ENCODE results near the gene CD3G.
"Not testable (repeated sequence)": the region's sequence is repeated elsewhere in the genome, so short reads cannot be mapped to it uniquely, and the experiment has no call there.

The CD3G gene

DNA sequence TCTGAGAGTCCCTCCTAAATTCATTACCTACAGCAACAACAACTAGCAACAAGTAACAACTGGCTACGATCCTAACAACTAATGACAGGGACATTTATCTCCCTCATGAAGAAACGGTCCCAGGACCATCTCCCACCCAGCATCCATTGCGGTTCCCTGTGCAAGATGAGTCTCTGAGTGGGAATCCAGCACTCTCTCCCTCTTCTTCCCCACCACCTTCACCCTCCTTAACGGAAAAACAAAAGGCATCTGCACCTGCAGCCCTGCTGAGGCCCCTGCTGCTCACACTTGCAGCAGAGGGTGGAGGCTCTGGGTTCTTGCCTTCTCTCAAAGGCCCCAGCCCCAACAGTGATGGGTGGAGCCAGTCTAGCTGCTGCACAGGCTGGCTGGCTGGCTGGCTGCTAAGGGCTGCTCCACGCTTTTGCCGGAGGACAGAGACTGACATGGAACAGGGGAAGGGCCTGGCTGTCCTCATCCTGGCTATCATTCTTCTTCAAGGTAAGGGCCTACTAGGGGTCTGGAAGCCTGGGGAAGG, at the start of gene CD3G:
CD3G (plus strand) TSS at position 364 of the 535 bp plus-strand sequence; CDS start at position 444, 80 bp downstream.
- peak; percentile 53 to 64 for DNase-seq (ENCODE audit: low read depth in 2 of 2)

- DNase-seq (ENCODE audit: low read depth in 2 of 2), result no peak
Observed at GRCh38 chr11:118295199-118295598, 48.9 kb upstream of the CD3G start.

- no peak for DNase-seq (ENCODE audit: low read depth in 2 of 2)
Observed at GRCh38 chr11:118295815-118296454, 48.2 kb upstream of the CD3G start.

DNA sequence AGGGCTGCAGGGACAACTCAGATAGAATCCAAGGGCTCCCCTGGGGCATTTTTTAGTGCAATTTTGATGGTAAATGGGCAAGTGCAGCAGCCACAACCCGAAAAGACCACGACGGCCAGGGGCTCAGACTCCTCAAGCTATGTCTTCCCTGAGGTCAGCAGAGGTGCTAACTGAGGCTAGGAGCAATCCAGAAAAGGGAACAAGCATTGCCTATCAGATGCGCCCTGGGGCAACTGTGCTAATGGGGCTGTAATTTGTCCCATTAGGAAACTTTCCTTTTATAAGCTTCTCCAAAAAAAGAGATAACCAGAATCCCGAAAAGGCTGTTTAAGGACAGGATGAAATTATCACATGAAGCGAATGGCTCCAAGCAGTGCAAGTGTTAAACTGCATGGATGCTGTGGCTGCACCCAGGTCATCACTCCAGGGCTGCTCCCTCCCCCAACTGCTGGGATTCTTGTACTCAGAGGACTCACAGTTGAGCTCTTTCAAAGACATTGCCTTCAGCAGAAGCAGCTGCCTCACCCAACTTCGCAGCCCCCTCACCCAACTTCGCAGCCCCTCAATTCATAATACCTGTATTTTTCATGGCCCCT, 42.4 kb upstream of the CD3G start:
- no peak for DNase-seq (ENCODE audit: low read depth in 2 of 2)

GRCh38 chr11:118304227-118304567, 39.9 kb upstream of the CD3G start:
- DNase-seq (ENCODE audit: low read depth in 2 of 2), result no peak

DNA sequence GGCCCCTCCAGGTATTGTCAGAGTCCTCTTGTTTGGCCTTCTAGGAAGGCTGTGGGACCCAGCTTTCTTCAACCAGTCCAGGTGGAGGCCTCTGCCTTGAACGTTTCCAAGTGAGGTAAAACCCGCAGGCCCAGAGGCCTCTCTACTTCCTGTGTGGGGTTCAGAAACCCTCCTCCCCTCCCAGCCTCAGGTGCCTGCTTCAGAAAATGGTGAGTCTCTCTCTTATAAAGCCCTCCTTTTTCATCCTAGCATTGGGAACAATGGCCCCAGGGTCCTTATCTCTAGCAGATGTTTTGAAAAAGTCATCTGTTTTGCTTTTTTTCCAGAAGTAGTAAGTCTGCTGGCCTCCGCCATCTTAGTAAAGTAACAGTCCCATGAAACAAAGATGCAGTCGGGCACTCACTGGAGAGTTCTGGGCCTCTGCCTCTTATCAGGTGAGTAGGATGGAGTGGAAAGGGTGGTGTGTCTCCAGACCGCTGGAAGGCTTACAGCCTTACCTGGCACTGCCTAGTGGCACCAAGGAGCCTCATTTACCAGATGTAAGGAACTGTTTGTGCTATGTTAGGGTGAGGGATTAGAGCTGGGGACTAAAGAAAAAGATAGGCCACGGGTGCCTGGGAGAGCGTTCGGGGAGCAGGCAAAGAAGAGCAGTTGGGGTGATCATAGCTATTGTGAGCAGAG, 39.4 kb upstream of the CD3G start, which contains the start of gene CD3E:
CD3E (plus strand) TSS at position 163 of the 681 bp plus-strand sequence; CDS start at position 386, 223 bp downstream.
- DNase-seq (ENCODE audit: low read depth in 2 of 2), result peak; percentile 47 to 61

GRCh38 chr11:118305726-118306125, 38.4 kb upstream of the CD3G start:
- no peak for DNase-seq (ENCODE audit: low read depth in 2 of 2)

DNA sequence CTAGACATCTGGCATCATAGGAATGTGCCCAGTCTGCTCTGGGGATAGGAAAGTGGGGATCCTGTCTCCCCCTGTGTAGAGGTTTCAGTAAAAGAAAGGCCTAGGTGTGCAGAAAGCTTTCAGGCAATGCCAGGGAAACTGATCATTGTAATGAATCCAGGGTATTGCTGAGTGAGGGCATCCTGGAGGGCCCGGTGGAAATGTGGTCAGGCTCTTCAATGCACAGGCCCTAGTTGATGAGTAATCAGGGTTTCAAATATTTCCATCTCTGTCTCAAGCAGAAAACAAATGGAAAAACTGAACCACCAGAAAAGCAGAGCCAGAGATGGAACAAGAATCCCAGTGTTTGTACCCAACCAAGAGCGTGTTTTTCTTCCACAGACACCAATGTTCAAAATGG, 37.6 kb upstream of the CD3G start:
- DNase-seq (ENCODE audit: low read depth in 2 of 2), result peak in 1 of 2 donors; percentile 44

DNA sequence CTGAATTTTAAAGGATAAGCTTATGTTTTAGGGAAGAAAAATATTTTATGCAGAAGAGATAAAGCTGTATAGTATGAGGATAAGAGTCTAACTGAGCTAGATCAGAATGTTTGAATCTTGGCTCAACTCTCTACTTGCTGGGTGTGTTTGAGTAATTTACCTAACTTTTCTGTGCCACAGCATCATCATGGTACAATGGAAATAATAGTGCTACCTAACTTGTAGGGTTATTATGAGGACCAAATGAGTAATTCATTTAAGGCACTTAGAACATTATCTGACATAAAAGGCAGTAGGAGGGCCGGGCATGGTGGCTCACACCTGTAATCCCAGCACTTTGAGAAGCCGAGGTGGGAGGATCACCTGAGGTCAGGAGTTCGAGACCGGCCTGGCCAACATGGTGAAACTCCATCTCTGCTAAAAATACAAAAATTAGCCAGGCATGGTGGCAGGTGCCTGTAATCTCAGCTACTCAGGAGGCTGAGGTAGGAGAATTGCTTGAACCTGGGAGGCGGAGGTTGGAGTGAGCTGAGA, 35.1 kb upstream of the CD3G start:
- not testable (repeated sequence) for DNase-seq (ENCODE audit: low read depth in 2 of 2)

GRCh38 chr11:118310271-118310670, 33.9 kb upstream of the CD3G start:
- no peak for DNase-seq (ENCODE audit: low read depth in 2 of 2)

GRCh38 chr11:118310781-118311485, 33.2 kb upstream of the CD3G start:
- DNase-seq (ENCODE audit: low read depth in 2 of 2), result no peak

GRCh38 chr11:118311518-118311917, 32.6 kb upstream of the CD3G start:
- no peak for DNase-seq (ENCODE audit: low read depth in 2 of 2)

DNA sequence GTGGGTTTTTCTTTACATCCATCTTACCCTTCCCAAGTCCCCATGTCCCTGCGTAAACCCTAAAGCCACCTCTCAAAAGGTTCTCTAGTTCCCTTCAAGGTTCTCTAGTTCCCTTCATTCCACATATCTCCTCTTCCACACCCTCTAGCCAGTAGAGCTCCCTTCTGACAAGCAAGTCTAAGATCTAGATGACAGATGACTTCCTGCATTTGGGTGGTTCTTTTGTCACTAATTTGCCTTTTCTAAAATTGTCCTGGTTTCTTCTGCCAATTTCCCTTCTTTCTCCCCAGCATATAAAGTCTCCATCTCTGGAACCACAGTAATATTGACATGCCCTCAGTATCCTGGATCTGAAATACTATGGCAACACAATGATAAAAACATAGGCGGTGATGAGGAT, 31.8 kb upstream of the CD3G start:
- DNase-seq (ENCODE audit: low read depth in 2 of 2), result no peak

- DNase-seq (ENCODE audit: low read depth in 2 of 2), result no peak
Observed at GRCh38 chr11:118313242-118313641, 30.9 kb upstream of the CD3G start.

DNA sequence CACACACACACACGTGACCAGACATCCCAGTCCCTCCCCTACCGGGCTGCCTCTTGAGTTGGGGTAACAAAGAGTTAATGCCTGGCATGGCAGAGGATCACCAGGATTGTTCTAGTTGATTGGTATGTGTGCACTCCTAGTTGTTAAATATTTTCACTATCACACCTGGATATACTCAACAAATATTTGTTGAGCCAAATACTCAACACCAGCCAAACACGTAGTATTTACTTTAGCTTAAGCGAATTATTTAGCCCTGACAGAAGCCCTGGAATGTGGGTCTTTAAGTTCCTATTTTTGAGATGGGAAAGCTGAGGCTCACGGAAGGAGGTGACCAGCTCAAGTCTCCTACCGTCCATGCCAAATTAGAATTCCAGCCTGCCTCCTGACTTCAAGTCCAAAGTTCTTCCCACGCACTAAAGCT, 29.1 kb upstream of the CD3G start:
- DNase-seq (ENCODE audit: low read depth in 2 of 2), result no peak

DNA sequence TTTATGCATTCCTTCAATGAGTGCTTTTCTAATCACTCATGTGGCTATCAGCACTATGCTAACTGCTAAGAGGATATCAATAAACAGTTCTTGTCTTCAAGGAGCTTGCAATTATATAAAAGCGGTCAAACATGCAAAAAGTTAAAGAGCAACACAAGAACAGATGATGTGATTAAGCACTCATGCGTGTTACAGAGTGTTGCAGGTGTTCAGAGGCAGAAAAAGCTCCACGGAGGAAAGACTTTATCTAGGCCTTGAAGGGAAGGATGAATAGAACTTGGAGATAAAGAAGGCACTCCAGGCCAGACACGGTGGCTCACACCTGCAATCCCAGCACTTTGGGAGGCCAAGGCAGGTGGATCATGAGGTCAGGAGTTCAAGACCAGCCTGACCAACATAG, 26.0 kb upstream of the CD3G start:
- no peak for DNase-seq (ENCODE audit: low read depth in 2 of 2)

DNA sequence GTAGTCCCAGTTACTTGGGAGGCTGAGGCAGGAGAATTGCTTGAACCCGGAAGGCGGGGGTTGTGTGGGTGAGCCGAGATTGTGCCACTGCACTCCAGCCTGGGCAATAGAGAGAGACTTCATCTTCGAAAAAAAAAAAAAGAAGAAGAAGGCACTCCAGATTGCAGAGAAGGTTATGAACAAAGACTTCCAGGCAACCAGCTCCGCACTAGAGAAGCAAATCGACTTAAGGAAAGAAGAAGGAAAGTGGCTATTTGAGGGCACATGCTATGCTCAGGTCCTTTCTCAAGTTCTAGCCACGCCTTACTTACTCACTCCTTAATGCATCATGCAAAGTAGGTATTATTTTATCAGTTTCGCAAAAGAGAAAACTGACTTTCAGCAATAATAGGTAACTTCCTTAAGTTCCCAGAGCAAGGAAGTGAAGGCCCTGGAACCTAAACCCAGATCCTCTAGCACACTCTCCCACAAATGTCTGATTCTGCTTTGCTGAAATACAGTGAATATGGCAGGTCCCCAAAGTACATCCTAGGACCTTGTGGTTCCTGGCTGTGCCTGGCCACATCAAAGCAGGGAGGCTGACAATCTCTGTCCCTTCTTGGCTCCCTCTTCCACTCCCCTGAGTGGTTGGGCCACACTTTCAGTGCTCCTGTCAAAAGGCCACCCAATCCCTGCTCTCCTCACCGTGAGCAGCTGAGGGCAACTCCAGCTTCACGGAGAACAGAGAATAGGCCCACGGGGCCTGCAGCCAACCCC, 25.4 kb upstream of the CD3G start:
- DNase-seq (ENCODE audit: low read depth in 2 of 2), result no peak

DNA sequence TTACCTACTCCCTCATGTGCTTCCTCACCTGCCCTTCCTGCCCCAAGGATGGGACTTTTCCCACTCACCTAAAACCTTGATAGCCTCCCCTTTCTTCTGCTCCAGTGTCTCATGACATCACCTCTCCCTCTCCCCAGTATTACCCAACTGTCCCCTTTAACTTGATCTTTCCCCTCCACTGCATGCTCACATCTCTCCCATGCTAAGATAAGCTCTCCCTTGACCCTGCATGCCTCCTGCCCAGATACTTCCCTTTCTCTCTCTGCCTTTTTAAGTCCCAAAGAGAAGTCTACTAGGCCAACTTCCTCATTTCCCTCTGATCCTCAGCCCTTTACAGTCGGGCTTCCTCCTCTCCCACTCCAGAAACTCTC, 24.8 kb upstream of the CD3G start:
- no peak for DNase-seq (ENCODE audit: low read depth in 2 of 2)

- no peak for DNase-seq (ENCODE audit: low read depth in 2 of 2)
Observed at GRCh38 chr11:118320515-118320914, 23.6 kb upstream of the CD3G start.

GRCh38 chr11:118321386-118322082, 22.6 kb upstream of the CD3G start:
- DNase-seq (ENCODE audit: low read depth in 2 of 2), result no peak

GRCh38 chr11:118322721-118323120, 21.4 kb upstream of the CD3G start:
- DNase-seq (ENCODE audit: low read depth in 2 of 2), result no peak

Measured in stimulated activated CD4-positive, alpha-beta T cell treated with anti-CD3 and anti-CD28 coated beads, Interleukin-4, amount 100 ng/mL, for 48 hours (primary cell).